DOHH2 (cell line): ENCODE data around the gene STPG4.

Experiments
- H3F3A ChIP-seq: fragments of 200-600 bp; sonication (generic), shearing (Covaris generic); 2 replicates; pipeline ENCODE4 v1.6.0; 2016; ENCODE audit warnings: antibody characterized with exemption, mild to moderate bottlenecking; ENCODE audit not compliant: control insufficient read depth, insufficient read depth
- H3K27ac ChIP-seq: fragments of 200-600 bp; sonication (generic); 2 replicates; pipeline ENCODE4 v1.5.1; 2014; ENCODE audit warnings: low read depth, mild to moderate bottlenecking, low read length, moderate library complexity
- H3K27me3 ChIP-seq: fragments of 200-600 bp; sonication (generic); 2 replicates; pipeline ENCODE4 v1.6.1; 2014; ENCODE audit warnings: mild to moderate bottlenecking, low read length, mixed read lengths; ENCODE audit not compliant: control insufficient read depth
- H3K36me3 ChIP-seq: fragments of 200-600 bp; sonication (generic); 2 replicates; pipeline ENCODE4 v1.6.1; 2014; ENCODE audit warnings: mild to moderate bottlenecking, low read length, moderate library complexity, mixed read lengths; ENCODE audit not compliant: control insufficient read depth
- H3K4me1 ChIP-seq: fragments of 200-600 bp; sonication (generic); 2 replicates; pipeline ENCODE4 v1.6.1; 2014; ENCODE audit warnings: mild to moderate bottlenecking, low read length, mixed read lengths; ENCODE audit not compliant: control insufficient read depth
- H3K4me2 ChIP-seq: fragments of 200-600 bp; sonication (generic); 2 replicates; pipeline ENCODE4 v1.6.0; 2014; ENCODE audit warnings: mild to moderate bottlenecking, low read length, moderate library complexity
- H3K4me3 ChIP-seq: fragments of 200-600 bp; sonication (generic); 2 replicates; pipeline ENCODE4 v1.5.1; 2014; ENCODE audit warnings: mild to moderate bottlenecking, low read length, mixed read lengths
- H3K79me2 ChIP-seq: fragments of 200-600 bp; sonication (generic); 2 replicates; pipeline ENCODE4 v1.6.1; 2014; ENCODE audit warnings: mild to moderate bottlenecking, low read length, mixed read lengths; ENCODE audit not compliant: control insufficient read depth
- H3K9me2 ChIP-seq: fragments of 200-600 bp; sonication (generic); replicated peaks from 2 replicates; pipeline ENCODE4 v1.6.1; 2014; ENCODE audit warnings: mild to moderate bottlenecking, low read length, mixed read lengths; ENCODE audit not compliant: control insufficient read depth
- H3K9me3 ChIP-seq: fragments of 200-600 bp; sonication (generic); 2 replicates; pipeline ENCODE4 v1.6.1; 2014; ENCODE audit warnings: antibody characterized with exemption, low read length, mixed read lengths; ENCODE audit not compliant: control insufficient read depth, insufficient read depth
- H4K20me1 ChIP-seq: fragments of 200-600 bp; sonication (generic); 2 replicates; pipeline ENCODE4 v1.6.0; 2014; ENCODE audit warnings: low read depth, mild to moderate bottlenecking, antibody characterized with exemption, low read length, moderate library complexity; ENCODE audit not compliant: control insufficient read depth, insufficient read depth
- CTCF ChIP-seq: fragments of 200-600 bp; sonication (generic); IDR thresholded peaks from one replicate; pipeline ENCODE4 v1.5.1; 2014; ENCODE audit warnings: antibody characterized with exemption, mild to moderate bottlenecking, low read depth, low read length; ENCODE audit not compliant: poor library complexity, severe bottlenecking
- EZH2phosphoT487 ChIP-seq: fragments of 200-600 bp; sonication (generic); IDR thresholded peaks from 2 replicates; pipeline ENCODE4 v1.6.1; 2017; ENCODE audit warnings: borderline replicate concordance, mild to moderate bottlenecking, antibody characterized with exemption, low read length, moderate library complexity, mixed read lengths

Gene STPG4

GRCh38 chr2:47069628-47070154 is 85.4 kb downstream of the STPG4 start:
- H4K20me1 ChIP-seq: no peaks in the 10 kb centered on the region
- no peaks in the 10 kb centered on the region for H3K79me2 ChIP-seq
- no peak overlapping the region for H3K4me2 ChIP-seq
- no peak overlapping the region for H3K27ac ChIP-seq
- no peak for TF ChIP-seq EZH2phosphoT487
- TF ChIP-seq CTCF: no peak
- peaks cover 32% of the 10 kb centered on the region for H3K36me3 ChIP-seq
- H3K9me2 ChIP-seq: no peaks in the 10 kb centered on the region
- H3F3A ChIP-seq: no peaks in the 10 kb centered on the region
- peaks cover 6% of the 10 kb centered on the region; the same call in 1 of the 2 replicates for H3K4me1 ChIP-seq
- H3K4me3 ChIP-seq: no peak overlapping the region
- no peaks in the 10 kb centered on the region for H3K27me3 ChIP-seq
- H3K9me3 ChIP-seq: no peaks in the 10 kb centered on the region

- H4K20me1 ChIP-seq: no peaks in the 10 kb centered on the region
- no peak overlapping the region for H3K4me2 ChIP-seq
- TF ChIP-seq CTCF: no peak
- TF ChIP-seq EZH2phosphoT487: no peak
- H3K27ac ChIP-seq: no peak overlapping the region
- no peaks in the 10 kb centered on the region for H3K79me2 ChIP-seq
- peaks cover 6% of the 10 kb centered on the region; the same call in 1 of the 2 replicates for H3K4me1 ChIP-seq
- no peaks in the 10 kb centered on the region for H3K9me2 ChIP-seq
- H3K36me3 ChIP-seq: peaks cover 33% of the 10 kb centered on the region
- no peak overlapping the region for H3K4me3 ChIP-seq
- no peaks in the 10 kb centered on the region for H3F3A ChIP-seq
- H3K27me3 ChIP-seq: no peaks in the 10 kb centered on the region
- no peaks in the 10 kb centered on the region for H3K9me3 ChIP-seq
Measured at GRCh38 chr2:47068981-47069627, 86.0 kb downstream of the STPG4 start.

- Histone ChIP-seq H3K4me1 (peaks cover 6% of the 10 kb centered on the region; the same call in 1 of the 2 replicates), H3K4me3 (no peak overlapping the region), H3K9me2 (no peaks in the 10 kb centered on the region), H4K20me1 (no peaks in the 10 kb centered on the region), H3F3A (no peaks in the 10 kb centered on the region), H3K79me2 (no peaks in the 10 kb centered on the region), H3K36me3 (peaks cover 39% of the 10 kb centered on the region), H3K9me3 (no peaks in the 10 kb centered on the region), H3K27me3 (no peaks in the 10 kb centered on the region), H3K27ac (no peak overlapping the region), H3K4me2 (no peak overlapping the region)
- TF ChIP-seq EZH2phosphoT487: no peak
- TF ChIP-seq CTCF: no peak
Measured at GRCh38 chr2:47067788-47068407, 87.2 kb downstream of the STPG4 start.
